Loucy (cell line): ENCODE measurements around the gene KRT76.

Experiments used
- H2AFZ ChIP-seq: fragments of 200-600 bp; sonication (generic); 2 replicates; pipeline ENCODE4 v1.6.0; 2016; ENCODE audit warnings: antibody characterized with exemption, mild to moderate bottlenecking, low read length, moderate library complexity
- H3F3A ChIP-seq: fragments of 200-600 bp; 2 replicates; pipeline ENCODE4 v1.6.0; 2016; ENCODE audit warnings: antibody characterized with exemption, low read depth, mild to moderate bottlenecking
- H3K27me3 ChIP-seq: fragments of 200-600 bp; sonication (generic); 2 replicates; pipeline ENCODE4 v1.6.1; 2014; ENCODE audit warnings: low read length, mild to moderate bottlenecking; ENCODE audit not compliant: insufficient read depth, poor library complexity, severe bottlenecking
- H3K36me3 ChIP-seq: fragments of 200-600 bp; sonication (generic); 2 replicates; pipeline ENCODE4 v1.6.1; 2016; ENCODE audit warnings: low read length; ENCODE audit not compliant: insufficient read depth
- H3K4me1 ChIP-seq: fragments of 200-600 bp; sonication (generic); 2 replicates; pipeline ENCODE4 v1.5.1; 2014; ENCODE audit warnings: low read length, mild to moderate bottlenecking; ENCODE audit not compliant: insufficient read depth, poor library complexity, severe bottlenecking
- H3K4me2 ChIP-seq: fragments of 200-600 bp; sonication (generic); 2 replicates; pipeline ENCODE4 v1.6.0; 2014; ENCODE audit warnings: antibody characterized with exemption, low read length, low read depth, mild to moderate bottlenecking; ENCODE audit not compliant: poor library complexity, severe bottlenecking
- H3K4me3 ChIP-seq: fragments of 200-600 bp; sonication (generic); 2 replicates; pipeline ENCODE4 v1.5.1; 2014; ENCODE audit warnings: low read length, mild to moderate bottlenecking, mixed read lengths; ENCODE audit not compliant: poor library complexity, severe bottlenecking
- H3K79me2 ChIP-seq: fragments of 200-600 bp; sonication (generic); 2 replicates; pipeline ENCODE4 v1.6.1; 2014; ENCODE audit warnings: low read length; ENCODE audit not compliant: insufficient read depth
- H3K9ac ChIP-seq: fragments of 200-600 bp; sonication (generic); 2 replicates; pipeline ENCODE4 v1.6.0; 2014; ENCODE audit warnings: mild to moderate bottlenecking, low read depth, low read length, moderate library complexity; ENCODE audit not compliant: poor library complexity, severe bottlenecking
- H3K9me2 ChIP-seq: fragments of 200-600 bp; sonication (generic); replicated peaks from 2 replicates; pipeline ENCODE4 v1.6.1; 2016; ENCODE audit warnings: low read depth, low read length, mixed read lengths
- H3K9me3 ChIP-seq: fragments of 200-600 bp; sonication (generic); 2 replicates; pipeline ENCODE4 v1.6.1; 2014; ENCODE audit warnings: mild to moderate bottlenecking, antibody characterized with exemption, low read length, low read depth; ENCODE audit not compliant: insufficient read depth
- H4K20me1 ChIP-seq: fragments of 200-600 bp; sonication (generic); 2 replicates; pipeline ENCODE4 v1.6.0; 2014; ENCODE audit warnings: antibody characterized with exemption, low read length, mild to moderate bottlenecking; ENCODE audit not compliant: insufficient read depth, poor library complexity, severe bottlenecking
- CTCF ChIP-seq: fragments of 200-600 bp; sonication (generic); conservative IDR thresholded peaks from 2 replicates; pipeline ENCODE4 v1.5.1; 2014; ENCODE audit warnings: mild to moderate bottlenecking, antibody characterized with exemption, low read length
- EZH2phosphoT487 ChIP-seq: fragments of 200-600 bp; IDR thresholded peaks from 2 replicates; pipeline ENCODE4 v1.6.1; 2018; ENCODE audit warnings: antibody characterized with exemption, mild to moderate bottlenecking, moderate library complexity, borderline replicate concordance

KRT76 gene

GRCh38 chr12:52735106-52735505 lies 42.0 kb downstream of the KRT76 start:
- no peaks in the 10 kb centered on the region for H3K27me3 ChIP-seq
- H2AFZ ChIP-seq, result no peak overlapping the region
- no peaks in the 10 kb centered on the region for H3F3A ChIP-seq
- TF ChIP-seq CTCF (no peak), EZH2phosphoT487 (no peak)
- no peak overlapping the region for H3K4me2 ChIP-seq
- no peaks in the 10 kb centered on the region for H3K36me3 ChIP-seq
- no peak overlapping the region for H3K9ac ChIP-seq
- no peaks in the 10 kb centered on the region for H3K9me3 ChIP-seq
- H3K4me3 ChIP-seq, result no peak overlapping the region
- no peaks in the 10 kb centered on the region for H3K4me1 ChIP-seq
- H3K79me2 ChIP-seq, result no peaks in the 10 kb centered on the region
- no peaks in the 10 kb centered on the region for H4K20me1 ChIP-seq
- H3K9me2 ChIP-seq, result no peaks in the 10 kb centered on the region

GRCh38 chr12:52730793-52731192 lies 46.4 kb downstream of the KRT76 start:
- no peak for TF ChIP-seq EZH2phosphoT487
- no peak for TF ChIP-seq CTCF
- H2AFZ ChIP-seq, result no peak overlapping the region
- H3K9me2 ChIP-seq, result no peaks in the 10 kb centered on the region
- no peak overlapping the region for H3K4me3 ChIP-seq
- H3K4me2 ChIP-seq, result no peak overlapping the region
- H3K9me3 ChIP-seq, result no peaks in the 10 kb centered on the region
- H3K79me2 ChIP-seq, result no peaks in the 10 kb centered on the region
- no peaks in the 10 kb centered on the region for H4K20me1 ChIP-seq
- no peaks in the 10 kb centered on the region for H3K36me3 ChIP-seq
- H3K4me1 ChIP-seq, result no peaks in the 10 kb centered on the region
- no peak overlapping the region for H3K9ac ChIP-seq
- H3F3A ChIP-seq, result no peaks in the 10 kb centered on the region
- no peaks in the 10 kb centered on the region for H3K27me3 ChIP-seq

- H3K36me3 ChIP-seq, result no peaks in the 10 kb centered on the region
- no peaks in the 10 kb centered on the region for H3K9me2 ChIP-seq
- H3F3A ChIP-seq, result no peaks in the 10 kb centered on the region
- H4K20me1 ChIP-seq, result no peaks in the 10 kb centered on the region
- no peaks in the 10 kb centered on the region for H3K9me3 ChIP-seq
- TF ChIP-seq CTCF, result no peak
- no peak for TF ChIP-seq EZH2phosphoT487
- H3K79me2 ChIP-seq, result no peaks in the 10 kb centered on the region
- no peak overlapping the region for H2AFZ ChIP-seq
- no peak overlapping the region for H3K4me2 ChIP-seq
- H3K4me1 ChIP-seq, result no peaks in the 10 kb centered on the region
- H3K27me3 ChIP-seq, result no peaks in the 10 kb centered on the region
- H3K9ac ChIP-seq, result no peak overlapping the region
- no peak overlapping the region for H3K4me3 ChIP-seq
These were observed 46.8 kb downstream of the KRT76 start for GRCh38 chr12:52730383-52730782.
